ENCODE data around the gene SDC4.

DNA sequence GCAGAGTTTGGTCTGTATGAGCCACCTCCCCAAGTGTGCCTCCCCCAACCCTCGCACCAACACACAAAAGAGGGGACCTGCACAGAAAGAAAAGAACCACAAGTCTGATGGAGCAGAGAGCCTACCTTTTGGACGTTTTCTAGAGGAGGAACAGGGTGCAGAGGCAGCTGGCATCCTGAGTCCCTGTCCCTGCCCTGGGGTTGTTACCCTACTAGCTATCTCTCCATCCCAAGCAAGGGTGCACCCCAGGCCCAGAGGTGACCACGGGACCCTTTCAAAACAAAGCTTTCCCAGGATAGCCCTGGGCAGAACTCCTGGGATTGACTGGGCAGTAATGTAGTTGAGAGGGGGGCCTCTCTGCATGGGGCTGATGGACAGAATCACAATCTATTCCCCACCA is 30.4 kb downstream of the SDC4 start:
- TF ChIP-seq POLR2A (IDR thresholded peaks at IDR 0.05): no peak
- TF ChIP-seq, protein P1, sequence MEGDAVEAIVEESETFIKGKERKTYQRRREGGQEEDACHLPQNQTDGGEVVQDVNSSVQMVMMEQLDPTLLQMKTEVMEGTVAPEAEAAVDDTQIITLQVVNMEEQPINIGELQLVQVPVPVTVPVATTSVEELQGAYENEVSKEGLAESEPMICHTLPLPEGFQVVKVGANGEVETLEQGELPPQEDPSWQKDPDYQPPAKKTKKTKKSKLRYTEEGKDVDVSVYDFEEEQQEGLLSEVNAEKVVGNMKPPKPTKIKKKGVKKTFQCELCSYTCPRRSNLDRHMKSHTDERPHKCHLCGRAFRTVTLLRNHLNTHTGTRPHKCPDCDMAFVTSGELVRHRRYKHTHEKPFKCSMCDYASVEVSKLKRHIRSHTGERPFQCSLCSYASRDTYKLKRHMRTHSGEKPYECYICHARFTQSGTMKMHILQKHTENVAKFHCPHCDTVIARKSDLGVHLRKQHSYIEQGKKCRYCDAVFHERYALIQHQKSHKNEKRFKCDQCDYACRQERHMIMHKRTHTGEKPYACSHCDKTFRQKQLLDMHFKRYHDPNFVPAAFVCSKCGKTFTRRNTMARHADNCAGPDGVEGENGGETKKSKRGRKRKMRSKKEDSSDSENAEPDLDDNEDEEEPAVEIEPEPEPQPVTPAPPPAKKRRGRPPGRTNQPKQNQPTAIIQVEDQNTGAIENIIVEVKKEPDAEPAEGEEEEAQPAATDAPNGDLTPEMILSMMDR (IDR thresholded peaks at IDR 0.05): no peak
